ENCODE results near the gene ADAMTSL5. TPM values are rescaled to one million over a fixed set of nuclear protein-coding genes. Genes with fewer than 3 reads are reported as not detected.
A peak's percentile ranks its signal among the peaks of the same experiment; 100 is the strongest.

The ADAMTSL5 gene
- total and polyA plus RNA-seq, 2 of the 13 experiments (the other 11 are each of a cell fraction or from before 2014, with no cell fraction given) = 0.60 to 2.7 TPM

DNA sequence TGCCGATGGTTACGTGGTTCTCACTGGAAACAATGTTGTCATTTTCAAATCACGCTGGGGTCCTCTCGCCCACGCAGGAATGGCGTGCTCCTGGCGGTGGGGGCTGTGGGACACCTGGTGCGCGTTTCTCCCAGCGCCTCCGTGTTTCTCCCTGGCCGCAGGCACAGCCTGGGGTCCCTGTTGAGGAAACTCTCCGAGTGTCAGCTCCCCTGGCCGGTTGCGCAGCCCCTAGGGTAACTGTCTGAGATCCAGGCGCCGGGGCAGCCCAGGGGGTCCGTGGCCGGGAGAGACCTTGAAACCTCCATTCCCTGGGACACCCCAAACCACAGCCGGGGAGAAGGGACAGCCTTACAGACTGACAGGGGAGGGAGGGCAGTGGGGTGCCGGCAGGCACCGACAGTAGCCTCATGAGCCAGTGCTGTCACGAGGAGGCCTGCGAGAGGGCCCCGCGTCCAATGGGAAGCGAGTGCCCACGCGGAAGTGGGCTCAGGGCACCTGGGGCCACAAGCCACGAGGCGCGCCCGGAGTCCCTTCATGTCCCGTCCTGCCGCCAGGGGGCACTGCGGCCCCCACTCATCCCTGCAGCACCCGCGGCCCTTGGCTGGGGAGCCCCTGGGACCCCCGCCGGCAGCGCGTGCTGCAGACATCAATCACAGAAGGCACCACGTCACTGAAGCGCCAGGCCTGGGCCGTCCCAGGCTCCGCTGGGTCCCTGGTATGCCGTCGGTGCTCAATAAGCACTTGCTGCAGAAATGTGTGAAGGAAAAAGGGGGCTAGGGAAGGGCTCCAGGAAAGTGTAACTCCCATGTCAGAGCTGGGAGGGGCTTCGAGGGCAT lies 9.5 kb downstream of the ADAMTSL5 start (continued):
- TF ChIP-seq ATF1 (CRISPR knock-in tag; IDR thresholded peaks at IDR 0.05) (no peak), TOE1 (CRISPR knock-in tag; IDR thresholded peaks at IDR 0.05) (no peak), ZNF354B (CRISPR knock-in tag; IDR thresholded peaks at IDR 0.05) (no peak), MAZ (IDR thresholded peaks at IDR 0.05; ENCODE audit: borderline replicate concordance, low read depth, low read length) (no peak; the same call in 1 of the 2 replicates), MAZ (CRISPR knock-in tag; IDR thresholded peaks at IDR 0.05; ENCODE audit: low read depth) (0 out of 2 replicates have a peak, but pooled peaks have one; percentile 47), ZNF260 (CRISPR knock-in tag; IDR thresholded peaks at IDR 0.05; ENCODE audit: borderline replicate concordance, low read depth) (no peak), DBP (CRISPR knock-in tag; IDR thresholded peaks at IDR 0.05; ENCODE audit: not compliant biosample characterization) (no peak), JUNB (CRISPR knock-in tag; IDR thresholded peaks at IDR 0.05; ENCODE audit: borderline replicate concordance) (no peak), ZNF275 (CRISPR knock-in tag; IDR thresholded peaks at IDR 0.05; ENCODE audit: borderline replicate concordance) (no peak), MAFF (IDR thresholded peaks at IDR 0.05; ENCODE audit: low read depth, low read length) (no peak), HOXD1 (CRISPR knock-in tag; IDR thresholded peaks at IDR 0.05) (no peak), KDM5A (IDR thresholded peaks at IDR 0.05; ENCODE audit: borderline replicate concordance, low read length) (no peak), ZNF598 (CRISPR knock-in tag; IDR thresholded peaks at IDR 0.05; ENCODE audit: borderline replicate concordance) (no peak)
- TF ChIP-seq, protein P1, sequence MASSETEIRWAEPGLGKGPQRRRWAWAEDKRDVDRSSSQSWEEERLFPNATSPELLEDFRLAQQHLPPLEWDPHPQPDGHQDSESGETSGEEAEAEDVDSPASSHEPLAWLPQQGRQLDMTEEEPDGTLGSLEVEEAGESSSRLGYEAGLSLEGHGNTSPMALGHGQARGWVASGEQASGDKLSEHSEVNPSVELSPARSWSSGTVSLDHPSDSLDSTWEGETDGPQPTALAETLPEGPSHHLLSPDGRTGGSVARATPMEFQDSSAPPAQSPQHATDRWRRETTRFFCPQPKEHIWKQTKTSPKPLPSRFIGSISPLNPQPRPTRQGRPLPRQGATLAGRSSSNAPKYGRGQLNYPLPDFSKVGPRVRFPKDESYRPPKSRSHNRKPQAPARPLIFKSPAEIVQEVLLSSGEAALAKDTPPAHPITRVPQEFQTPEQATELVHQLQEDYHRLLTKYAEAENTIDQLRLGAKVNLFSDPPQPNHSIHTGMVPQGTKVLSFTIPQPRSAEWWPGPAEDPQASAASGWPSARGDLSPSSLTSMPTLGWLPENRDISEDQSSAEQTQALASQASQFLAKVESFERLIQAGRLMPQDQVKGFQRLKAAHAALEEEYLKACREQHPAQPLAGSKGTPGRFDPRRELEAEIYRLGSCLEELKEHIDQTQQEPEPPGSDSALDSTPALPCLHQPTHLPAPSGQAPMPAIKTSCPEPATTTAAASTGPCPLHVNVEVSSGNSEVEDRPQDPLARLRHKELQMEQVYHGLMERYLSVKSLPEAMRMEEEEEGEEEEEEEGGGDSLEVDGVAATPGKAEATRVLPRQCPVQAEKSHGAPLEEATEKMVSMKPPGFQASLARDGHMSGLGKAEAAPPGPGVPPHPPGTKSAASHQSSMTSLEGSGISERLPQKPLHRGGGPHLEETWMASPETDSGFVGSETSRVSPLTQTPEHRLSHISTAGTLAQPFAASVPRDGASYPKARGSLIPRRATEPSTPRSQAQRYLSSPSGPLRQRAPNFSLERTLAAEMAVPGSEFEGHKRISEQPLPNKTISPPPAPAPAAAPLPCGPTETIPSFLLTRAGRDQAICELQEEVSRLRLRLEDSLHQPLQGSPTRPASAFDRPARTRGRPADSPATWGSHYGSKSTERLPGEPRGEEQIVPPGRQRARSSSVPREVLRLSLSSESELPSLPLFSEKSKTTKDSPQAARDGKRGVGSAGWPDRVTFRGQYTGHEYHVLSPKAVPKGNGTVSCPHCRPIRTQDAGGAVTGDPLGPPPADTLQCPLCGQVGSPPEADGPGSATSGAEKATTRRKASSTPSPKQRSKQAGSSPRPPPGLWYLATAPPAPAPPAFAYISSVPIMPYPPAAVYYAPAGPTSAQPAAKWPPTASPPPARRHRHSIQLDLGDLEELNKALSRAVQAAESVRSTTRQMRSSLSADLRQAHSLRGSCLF (CRISPR knock-in tag; IDR thresholded peaks at IDR 0.05; ENCODE audit: borderline replicate concordance) = no peak

Measured in HepG2 (cell line).